Neuronal stem cell (in vitro differentiated cells): ENCODE data around the gene SMIM32.

Experiments
- DNase-seq: peaks from one replicate; pipeline ENCODE4 v3.0.0-alpha.2; 2013; ENCODE audit warnings: low spot score
- H2AFZ ChIP-seq: one replicate; pipeline ENCODE4 v1.6.1; 2013; ENCODE audit warnings: mild to moderate bottlenecking, low read length, inconsistent platforms
- H2AK5ac ChIP-seq: 2 replicates; pipeline ENCODE4 v1.6.1; 2013; ENCODE audit warnings: low read depth, mild to moderate bottlenecking, inconsistent platforms, low read length, moderate library complexity, mixed read lengths
- H2BK120ac ChIP-seq: 2 replicates; pipeline ENCODE4 v1.6.1; 2013; ENCODE audit warnings: low read depth, mild to moderate bottlenecking, inconsistent platforms, low read length, moderate library complexity, mixed read lengths
- H2BK12ac ChIP-seq: one replicate; pipeline ENCODE4 v1.6.1; 2013; ENCODE audit warnings: low read length, inconsistent platforms
- H2BK15ac ChIP-seq: 2 replicates; pipeline ENCODE4 v1.6.1; 2013; ENCODE audit warnings: mild to moderate bottlenecking, low read length, inconsistent platforms, mixed read lengths
- H2BK5ac ChIP-seq: one replicate; pipeline ENCODE4 v1.6.1; 2013; ENCODE audit warnings: inconsistent platforms, mild to moderate bottlenecking, low read length, moderate library complexity
- H3K14ac ChIP-seq: one replicate; pipeline ENCODE4 v1.6.1; 2013; ENCODE audit warnings: low read length, inconsistent platforms
- H3K18ac ChIP-seq: 2 replicates; pipeline ENCODE4 v1.6.1; 2013; ENCODE audit warnings: low read length, inconsistent platforms
- H3K23ac ChIP-seq: 2 replicates; pipeline ENCODE4 v1.6.1; 2013; ENCODE audit warnings: low read depth, mild to moderate bottlenecking, mixed read lengths, low read length, inconsistent platforms; ENCODE audit not compliant: poor library complexity
- H3K27ac ChIP-seq: replicated peaks from 3 replicates; pipeline ENCODE4 v1.5.1; 2013; ENCODE audit warnings: low read length, inconsistent platforms
- H3K27me3 ChIP-seq, 3 experiments: 2 replicates each; pipeline ENCODE4 v1.6.1; 2013; ENCODE audit warnings: low read length in 3 of 3, mild to moderate bottlenecking in 2 of 3, inconsistent platforms in 1 of 3, low read depth in 1 of 3, mixed read lengths in 1 of 3, moderate library complexity in 1 of 3; ENCODE audit not compliant: control insufficient read depth in 3 of 3, insufficient read depth in 3 of 3
- H3K36me3 ChIP-seq, 2 donors: replicated peaks in 1 of 2; 2 replicates each; pipeline ENCODE4 v1.6.1; 2013; ENCODE audit warnings: low read length in 2 of 2; ENCODE audit not compliant: control insufficient read depth in 2 of 2, insufficient read depth in 2 of 2
- H3K4ac ChIP-seq: 2 replicates; pipeline ENCODE4 v1.6.1; 2013; ENCODE audit warnings: inconsistent platforms, mild to moderate bottlenecking, low read length, moderate library complexity
- H3K4me1 ChIP-seq, 2 donors: 1 replicate in 1 of 2; 2 replicates in 1 of 2; pipeline ENCODE4 v1.6.1; 2013; ENCODE audit warnings: low read length in 2 of 2, low read depth in 1 of 2; ENCODE audit not compliant: control insufficient read depth in 2 of 2, insufficient read depth in 1 of 2
- H3K4me2 ChIP-seq: one replicate; pipeline ENCODE4 v1.6.1; 2013; ENCODE audit warnings: mild to moderate bottlenecking, low read length, inconsistent platforms; ENCODE audit not compliant: insufficient read depth, poor library complexity, severe bottlenecking
- H3K4me3 ChIP-seq, 2 donors: 2 replicates each; pipeline ENCODE4 v1.5.1; 2013; ENCODE audit warnings: low read length in 2 of 2, mild to moderate bottlenecking in 2 of 2, inconsistent platforms in 1 of 2, moderate library complexity in 1 of 2
- H3K79me1 ChIP-seq: one replicate; pipeline ENCODE4 v1.6.1; 2013; ENCODE audit warnings: low read depth, mild to moderate bottlenecking, inconsistent platforms, low read length, moderate library complexity
- H3K9ac ChIP-seq: one replicate; pipeline ENCODE4 v1.6.1; 2013; ENCODE audit warnings: mild to moderate bottlenecking, low read depth, low read length, inconsistent platforms; ENCODE audit not compliant: poor library complexity
- H3K9me3 ChIP-seq, 2 donors: replicated peaks in 1 of 2; 2 replicates each; pipeline versions ENCODE3 to v1.6.1; 2013; ENCODE audit warnings: low read length in 2 of 2, mild to moderate bottlenecking in 2 of 2, inconsistent platforms in 1 of 2, low read depth in 1 of 2, mixed read lengths in 1 of 2, moderate library complexity in 1 of 2; ENCODE audit not compliant: control insufficient read depth in 2 of 2, insufficient read depth in 1 of 2
- H4K8ac ChIP-seq: one replicate; pipeline ENCODE4 v1.6.1; 2013; ENCODE audit warnings: low read depth, mild to moderate bottlenecking, inconsistent platforms, low read length, moderate library complexity
- H4K91ac ChIP-seq: one replicate; pipeline ENCODE4 v1.6.1; 2013; ENCODE audit warnings: low read length, low read depth, mild to moderate bottlenecking, inconsistent platforms; ENCODE audit not compliant: poor library complexity
- WGBS, 2 donors: extraction: QIAGEN DNeasy Blood & Tissue Kit; methylation state at CpG; one replicate each; pipeline ENCODE4 v1.1.7; 2013; ENCODE audit warnings: missing lambda C conversion rate in 2 of 2, mixed read lengths in 1 of 2; ENCODE audit not compliant: insufficient read length in 2 of 2, insufficient replicate concordance in 1 of 2; ENCODE audit errors: extremely low coverage in 2 of 2; 5-methylcytosine and 5-hydroxymethylcytosine counted together

SMIM32 gene

DNA sequence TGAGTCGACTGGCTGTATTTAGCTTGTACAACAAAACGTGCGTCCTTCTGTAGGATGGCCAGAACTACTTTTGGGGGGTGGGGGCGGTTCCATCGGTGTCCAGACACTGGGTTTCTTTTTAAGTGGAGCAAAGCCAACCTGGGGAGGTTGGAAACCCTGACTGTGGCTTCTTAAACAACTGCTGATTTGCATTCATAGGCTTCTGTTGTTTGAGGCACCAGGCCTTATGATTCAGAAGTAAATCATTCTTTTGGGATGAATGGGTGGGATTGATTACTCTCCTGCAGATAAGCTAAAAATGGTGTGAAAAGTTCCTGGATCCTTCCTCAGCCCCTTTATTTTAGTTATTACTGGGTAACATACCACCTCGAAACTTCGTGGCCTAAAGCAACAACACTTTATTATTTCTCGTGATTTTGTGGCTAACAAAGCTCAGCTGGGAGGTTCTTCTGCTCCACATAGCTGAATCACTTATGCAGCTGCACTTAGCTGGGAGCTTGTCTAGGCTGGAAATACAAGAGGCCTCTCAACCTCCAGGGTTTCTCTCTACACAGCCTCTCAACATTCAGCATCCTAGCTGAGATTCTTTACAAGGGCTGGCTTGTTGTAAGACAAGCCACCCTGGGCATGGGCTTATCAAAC is 12.2 kb upstream of the SMIM32 start:
- H3K4me2 ChIP-seq = no peak overlapping the region
- H4K8ac ChIP-seq = no peak overlapping the region
- H4K91ac ChIP-seq = no peak overlapping the region
- H3K4me1 ChIP-seq = peaks cover 2 to 12% of the 10 kb centered on the region in 2 donors
- H3K9ac ChIP-seq = no peak overlapping the region
- no peak overlapping the region for H2BK12ac ChIP-seq
- H2AFZ ChIP-seq = no peak overlapping the region
- no CpG with 5 or more reads among the region's 8 CpGs for WGBS, 2 donors
- no peaks in the 10 kb centered on the region for H3K36me3 ChIP-seq
- no peak for DNase-seq
- H3K4me3 ChIP-seq = no peak overlapping the region
- peaks cover 0 to 2% of the 10 kb centered on the region in 2 donors for H3K9me3 ChIP-seq
- no peak overlapping the region for H2BK5ac ChIP-seq
- no peak overlapping the region for H3K18ac ChIP-seq
- H3K27me3 ChIP-seq = peaks cover 0 to 32% (median 0%) of the 10 kb centered on the region in 3 experiments
- no peak overlapping the region for H3K23ac ChIP-seq
- H2AK5ac ChIP-seq = no peak overlapping the region
- H3K14ac ChIP-seq = no peak overlapping the region
- H3K79me1 ChIP-seq = no peaks in the 10 kb centered on the region
- no peak overlapping the region for H2BK15ac ChIP-seq
- H2BK120ac ChIP-seq = no peak overlapping the region
- no peak overlapping the region for H3K4ac ChIP-seq
- H3K27ac ChIP-seq = no peak overlapping the region

DNA sequence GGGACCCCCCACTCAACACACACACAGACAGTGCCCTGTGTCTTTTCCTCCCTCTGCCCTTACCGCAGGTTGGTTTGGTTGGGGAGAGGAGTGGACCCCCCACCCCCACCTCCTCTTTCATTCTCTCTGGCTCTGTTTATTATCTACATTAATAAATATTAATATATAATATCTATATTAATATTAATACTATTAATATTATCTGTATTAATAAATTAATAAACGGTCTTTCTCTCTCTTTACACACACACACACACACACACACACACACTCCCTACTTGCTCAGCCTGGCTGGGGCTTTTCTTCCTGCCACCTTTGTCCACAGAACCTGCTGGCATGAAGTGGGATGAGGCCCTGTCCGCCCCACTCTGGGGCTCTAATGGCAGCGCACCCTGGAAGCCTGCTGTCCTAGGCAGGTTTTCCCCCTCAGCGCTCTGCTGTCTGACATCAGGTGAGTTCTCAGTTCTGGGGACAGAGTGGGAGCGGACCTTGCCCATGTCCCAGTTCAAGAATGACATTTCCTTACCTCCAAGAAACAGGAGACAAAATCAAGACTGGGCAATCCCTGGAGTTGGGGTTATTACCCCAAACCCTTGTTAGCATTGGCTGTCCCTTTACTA is 10.5 kb upstream of the SMIM32 start:
- H3K9me3 ChIP-seq = peaks cover 0 to 2% of the 10 kb centered on the region in 2 donors
- no peak overlapping the region for H2BK5ac ChIP-seq
- H3K9ac ChIP-seq = no peak overlapping the region
- H2BK120ac ChIP-seq = no peak overlapping the region
- H3K79me1 ChIP-seq = no peaks in the 10 kb centered on the region
- H3K4me3 ChIP-seq = peak overlapping the region in 1 of 2 donors; percentile 32
- DNase-seq = no peak
- H3K27me3 ChIP-seq = peaks cover 0 to 33% (median 0%) of the 10 kb centered on the region in 3 experiments
- H4K8ac ChIP-seq = no peak overlapping the region
- no peak overlapping the region for H3K14ac ChIP-seq
- WGBS, 2 donors = no CpG with 5 or more reads among the region's 6 CpGs
- H2AFZ ChIP-seq = peak overlapping the region; percentile 96
- no peak overlapping the region for H2BK15ac ChIP-seq
- H3K27ac ChIP-seq = peak overlapping the region; percentile 62
- H3K4ac ChIP-seq = no peak overlapping the region
- H2AK5ac ChIP-seq = no peak overlapping the region
- H3K36me3 ChIP-seq = no peaks in the 10 kb centered on the region
- H3K4me1 ChIP-seq = peaks cover 2 to 12% of the 10 kb centered on the region in 2 donors
- H4K91ac ChIP-seq = no peak overlapping the region
- no peak overlapping the region for H2BK12ac ChIP-seq
- H3K4me2 ChIP-seq = peak overlapping the region; percentile 45
- H3K18ac ChIP-seq = peak overlapping the region; percentile 6
- H3K23ac ChIP-seq = no peak overlapping the region

DNA sequence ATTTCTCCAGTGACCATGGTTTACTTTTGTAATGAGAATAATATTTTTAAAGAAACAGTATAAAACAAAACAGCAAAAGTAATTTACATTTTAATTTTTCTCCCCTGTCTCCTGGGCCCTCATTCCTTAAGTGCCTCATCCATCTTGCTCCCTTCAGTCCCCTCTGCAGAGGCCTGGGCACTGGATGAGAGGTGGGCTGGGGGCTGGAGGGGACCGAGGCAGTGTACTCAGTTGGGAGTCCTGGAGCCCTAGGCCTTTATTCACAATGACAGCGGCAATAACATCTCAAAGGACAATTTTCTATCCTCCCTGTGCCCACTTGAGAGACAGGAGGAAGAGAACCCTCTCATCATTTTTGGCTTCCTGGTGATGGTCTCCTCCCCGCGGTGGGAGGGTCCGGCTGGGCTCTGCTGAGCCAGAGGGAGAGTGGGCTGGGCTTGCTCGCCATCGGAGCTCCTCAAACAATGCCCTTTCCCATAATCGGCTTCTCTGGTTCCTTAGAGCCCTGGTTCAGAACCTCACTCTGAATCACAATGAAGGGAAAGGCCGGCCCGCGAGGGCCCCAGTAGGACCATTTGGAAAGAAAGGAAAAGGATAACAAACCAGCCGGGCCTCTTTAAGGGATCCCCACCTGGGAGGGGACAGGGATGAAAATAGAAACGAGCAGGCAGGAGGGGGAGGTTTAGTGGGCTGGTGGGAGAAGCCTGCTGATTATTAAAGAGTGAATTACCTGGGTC is 9.7 kb upstream of the SMIM32 start:
- H3K14ac ChIP-seq = no peak overlapping the region
- peaks cover 0 to 2% of the 10 kb centered on the region in 2 donors for H3K9me3 ChIP-seq
- H3K4me2 ChIP-seq = peak overlapping the region; percentile 45
- no peak overlapping the region for H3K23ac ChIP-seq
- no peak overlapping the region for H2AK5ac ChIP-seq
- H4K8ac ChIP-seq = no peak overlapping the region
- peak overlapping the region; percentile 96 for H2AFZ ChIP-seq
- H2BK12ac ChIP-seq = no peak overlapping the region
- no CpG with 5 or more reads among the region's 13 CpGs for WGBS, 2 donors
- H2BK120ac ChIP-seq = no peak overlapping the region
- no peak overlapping the region for H4K91ac ChIP-seq
- H3K9ac ChIP-seq = no peak overlapping the region
- H3K27me3 ChIP-seq = peaks cover 0 to 37% (median 0%) of the 10 kb centered on the region in 3 experiments
- peak; percentile 42 for DNase-seq
- peaks cover 2 to 12% of the 10 kb centered on the region in 2 donors for H3K4me1 ChIP-seq
- peak overlapping the region in 1 of 2 donors; percentile 32 for H3K4me3 ChIP-seq
- no peak overlapping the region for H2BK15ac ChIP-seq
- no peaks in the 10 kb centered on the region for H3K36me3 ChIP-seq
- H3K4ac ChIP-seq = no peak overlapping the region
- H3K79me1 ChIP-seq = no peaks in the 10 kb centered on the region
- peak overlapping the region; percentile 62 for H3K27ac ChIP-seq
- H2BK5ac ChIP-seq = no peak overlapping the region
- peak overlapping the region; percentile 78 for H3K18ac ChIP-seq

DNA sequence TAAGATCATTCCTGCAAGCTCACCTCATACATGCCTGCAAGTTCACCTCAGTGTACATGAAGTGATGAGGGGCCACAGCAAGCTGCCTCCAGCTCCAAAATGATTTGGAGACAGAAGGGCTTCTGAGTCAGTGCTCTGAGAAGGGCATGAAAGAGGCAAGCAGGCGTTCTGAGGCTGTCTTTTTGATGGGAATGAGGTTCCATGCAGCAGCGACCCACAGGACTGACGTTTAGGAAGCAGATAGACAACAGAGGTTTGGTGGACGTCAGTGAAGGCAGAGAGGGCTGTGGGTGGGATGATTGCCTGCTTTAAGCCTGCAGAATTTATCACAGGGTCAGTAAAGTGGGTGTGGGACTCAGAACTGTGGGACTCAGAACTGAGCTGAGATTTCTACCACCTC is 8.9 kb upstream of the SMIM32 start:
- Histone ChIP-seq H3K4me1 (peaks cover 2 to 12% of the 10 kb centered on the region in 2 donors), H2BK12ac (peak overlapping the region; percentile 30), H3K79me1 (no peaks in the 10 kb centered on the region), H3K4ac (no peak overlapping the region), H3K14ac (no peak overlapping the region), H3K36me3 (no peaks in the 10 kb centered on the region), H2AK5ac (no peak overlapping the region), H2AFZ (no peak overlapping the region), H3K9me3 (peaks cover 0 to 2% of the 10 kb centered on the region in 2 donors), H3K4me3 (no peak overlapping the region), H3K9ac (peak overlapping the region; percentile 39), H3K23ac (peak overlapping the region; percentile 7), H2BK15ac (peak overlapping the region; percentile 54), H2BK120ac (peak overlapping the region; percentile 87), H2BK5ac (no peak overlapping the region), H4K8ac (no peak overlapping the region), H3K27me3 (peaks cover 0 to 37% (median 0%) of the 10 kb centered on the region in 3 experiments), H3K4me2 (no peak overlapping the region), H4K91ac (peak overlapping the region; percentile 65), H3K18ac (peak overlapping the region; percentile 71), H3K27ac (peak overlapping the region; percentile 11)
- WGBS, 2 donors = no CpG with 5 or more reads among the region's 4 CpGs
- DNase-seq = no peak
